ENCODE data around the gene CDKL1. TPM values are rescaled to one million over a fixed set of nuclear protein-coding genes. Genes with fewer than 3 reads are reported as not detected.

CDKL1 gene
- polyA plus RNA-seq, 1 of the 3 experiments (the other 2 are of a cell fraction), result 2.5 TPM

GRCh38 chr14:50335989-50336824, 60.5 kb downstream of the CDKL1 start:
- Histone ChIP-seq H3K9me2 (no peaks in the 10 kb centered on the region), H3K9me3 (no peaks in the 10 kb centered on the region), H3K27me3 (ENCODE audit: insufficient read depth) (no peaks in the 10 kb centered on the region), H3K4me3 (ENCODE audit: low read depth in 2 of 2, low read length in 1 of 2) (peak overlapping the region; percentile 2 to 4; a peak in 1 of 4 replicates), H3K9ac (no peak overlapping the region), H3K4me1 (ENCODE audit: control insufficient read depth in 1 of 2, insufficient read depth in 2 of 2, low read depth in 1 of 2, low read length in 1 of 2) (peaks cover 17 to 25% of the 10 kb centered on the region in 2 experiments; a peak in 3 of 4 replicates), H3K4me2 (peak overlapping the region; percentile 62), H4K20me1 (ENCODE audit: insufficient read depth) (no peaks in the 10 kb centered on the region), H3K36me3 (replicated peaks in 1 of 2; ENCODE audit: control insufficient read depth in 1 of 2, insufficient read depth in 2 of 2, low read length in 1 of 2) (no peaks in the 10 kb centered on the region), H3K27ac (ENCODE audit: low read depth in 2 of 2, low read length in 1 of 2) (peak overlapping the region; percentile 49 to 98; a peak in 3 of 4 replicates), H2AFZ (ENCODE audit: low read depth) (peak overlapping the region; percentile 49; the same call in 1 of the 2 replicates), H3F3A (replicated peaks; ENCODE audit: insufficient read depth) (no peaks in the 10 kb centered on the region), H3K79me2 (ENCODE audit: insufficient read depth) (no peaks in the 10 kb centered on the region)
- ChIA-PET CTCF (interaction anchor here (0.9 to 11.1 kb wide), 8 partner anchors 9 to 474 kb away, joined by 3 to 140 read pairs (median 4); partner anchors contain the start of gene MAP4K5), POLR2A (interaction anchor here (0.7 to 1.5 kb wide), 6 partner anchors 15 to 332 kb away, joined by 3 to 5 read pairs (median 3); partner anchors contain the start of genes ATL1, CDKL1, MAP4K5 and SAV1)
- 27% methylated on average over 7 of the region's 7 CpGs for WGBS (ENCODE audit: low lambda C conversion rate)
- DNase-seq, result peak; percentile 80
- TF ChIP-seq SMC3 (IDR thresholded peaks at IDR 0.05; ENCODE audit: low read depth, low read length) (no peak), PBX3 (IDR thresholded peaks at IDR 0.05) (no peak), RXRA (IDR thresholded peaks at IDR 0.05; ENCODE audit: borderline replicate concordance, low read depth) (no peak), RCOR1 (IDR thresholded peaks at IDR 0.05; ENCODE audit: low read length) (peak; percentile 80; the same call in 1 of the 2 replicates), GATA2 (CRISPR knock-in tag; IDR thresholded peaks at IDR 0.05) (peak; percentile 51; the same call in 1 of the 2 replicates), USF1 (IDR thresholded peaks at IDR 0.05; ENCODE audit: borderline replicate concordance, low read depth) (no peak), POLR2AphosphoS5 (IDR thresholded peaks at IDR 0.05; ENCODE audit: low read depth, low read length) (peak; percentile 45; the same call in 1 of the 2 replicates), TCF12 (IDR thresholded peaks at IDR 0.05) (peak; percentile 47), MAX (IDR thresholded peaks at IDR 0.05; ENCODE audit: low read depth) (no peak), EP300 (IDR thresholded peaks at IDR 0.05; ENCODE audit: borderline replicate concordance in 1 of 2, low read depth in 1 of 2, low read length in 1 of 2) (peak in 1 of 2 experiments; percentile 67; a peak in 1 of 4 replicates), JUND (IDR thresholded peaks at IDR 0.05) (no peak), RAD21 (IDR thresholded peaks at IDR 0.05; ENCODE audit: low read length) (no peak), MEF2A (IDR thresholded peaks at IDR 0.05; ENCODE audit: borderline replicate concordance, low read depth) (no peak), IRF3 (IDR thresholded peaks at IDR 0.05; ENCODE audit: low read depth, low read length) (no peak), USF2 (IDR thresholded peaks at IDR 0.05; ENCODE audit: borderline replicate concordance, low read depth, low read length) (no peak), CHD2 (IDR thresholded peaks at IDR 0.05; ENCODE audit: low read length, partially characterized antibody) (peak; percentile 90), TEAD4 (IDR thresholded peaks at IDR 0.05; ENCODE audit: borderline replicate concordance, insufficient read depth) (no peak), MXI1 (IDR thresholded peaks at IDR 0.05; ENCODE audit: low read depth, low read length) (peak; percentile 93), ZBTB33 (IDR thresholded peaks at IDR 0.05; ENCODE audit: borderline replicate concordance, low read depth) (no peak), YY1 (IDR thresholded peaks at IDR 0.05; ENCODE audit: low read depth) (no peak), NFIC (IDR thresholded peaks at IDR 0.05; ENCODE audit: borderline replicate concordance) (no peak), TAF1 (IDR thresholded peaks at IDR 0.05; ENCODE audit: borderline replicate concordance, low read depth, low read length) (no peak), SIN3A (IDR thresholded peaks at IDR 0.05; ENCODE audit: borderline replicate concordance, low read depth, low read length) (0 out of 2 replicates have a peak, but pooled peaks have one; percentile 13)
